HepG2 (cell line): ENCODE results near the gene COG5. TPM values are rescaled to one million over a fixed set of nuclear protein-coding genes. Genes with fewer than 3 reads are reported as not detected.

ENCODE experiments used
- ATAC-seq: fragments of 200-7000 bp; cut with Tn5 transposase; 3 replicates; pipeline ENCODE4 v1.9.1; 2020; ENCODE audit warnings: mild to moderate bottlenecking, moderate library complexity
- BruUV-seq: library from RNA; stranded (reverse); fragments of 400-500 nt; replicated peaks from 2 replicates; lab custom pipeline; 2021; lab: Mats Ljungman, UMichigan
- CTCF ChIA-PET: fragments of 300-600 bp; formaldehyde crosslinking; extraction: SDS; loops from one replicate; lab custom pipeline; 2021; ENCODE audit warnings: low total read pairs, inconsistent platforms, low intra/inter-chr PET ratio; lab: Yijun Ruan, JAX
- POLR2A ChIA-PET: fragments of 350-600 bp; sonication (Branson Sonifier 250); formaldehyde crosslinking; loops from one replicate; lab custom pipeline; 2020; ENCODE audit warnings: antibody characterized with exemption, inconsistent platforms; lab: Yijun Ruan, JAX
- DNase-seq: peaks from one replicate; pipeline ENCODE4 v3.0.0-alpha.2; 2015; ENCODE audit warnings: low spot score
- FAIRE-seq: peaks from 3 replicates; lab custom pipeline; 2011; peaks lifted over from hg19 to GRCh38; lab: Jason Lieb, UNC
- H2AFZ ChIP-seq: one replicate; pipeline ENCODE4 v1.6.1; 2011; ENCODE audit warnings: low read length, inconsistent platforms
- H3K27ac ChIP-seq: fragments of 300-600 bp; 3 replicates; pipeline ENCODE4 v1.8.0; 2011; ENCODE audit warnings: mixed run types, mild to moderate bottlenecking, mixed read lengths, low read length, inconsistent platforms; ENCODE audit not compliant: insufficient read depth; ENCODE audit errors: extremely low read length
- H3K27me3 ChIP-seq, 2 experiments: fragments of 200-600 bp in 1 of 2; 2 replicates in 1 of 2; 3 replicates in 1 of 2; pipeline versions ENCODE4 v1.6.0 to v1.8.0; 2011; ENCODE audit warnings: low read length in 2 of 2, mild to moderate bottlenecking in 2 of 2, moderate library complexity in 2 of 2, inconsistent platforms in 1 of 2; ENCODE audit not compliant: insufficient read depth in 2 of 2, control insufficient read depth in 1 of 2
- H3K36me3 ChIP-seq, 2 experiments: fragments of 200-600 bp in 1 of 2; replicated peaks in 1 of 2; 2 replicates in 1 of 2; 3 replicates in 1 of 2; pipeline versions ENCODE4 v1.5.1 to v1.8.0; 2011; ENCODE audit warnings: low read length in 2 of 2, inconsistent platforms in 1 of 2; ENCODE audit not compliant: insufficient read depth in 2 of 2, control insufficient read depth in 1 of 2
- H3K4me1 ChIP-seq: 2 replicates; pipeline ENCODE4 v1.5.1; 2012; ENCODE audit warnings: low read length, inconsistent platforms; ENCODE audit not compliant: insufficient read depth
- H3K4me2 ChIP-seq: 2 replicates; pipeline ENCODE4 v1.6.0; 2011; ENCODE audit warnings: low read depth, low read length, inconsistent platforms
- H3K4me3 ChIP-seq, 3 experiments: fragments of 200-600 bp in 1 of 3; sonication (generic), shearing (Covaris generic) in 1 of 3; replicated peaks in 1 of 3; 2 replicates each; pipeline ENCODE4 v1.5.1; 2011 to 2016; ENCODE audit warnings: low read length in 3 of 3, inconsistent platforms in 2 of 3, low read depth in 2 of 3, mild to moderate bottlenecking in 2 of 3, control low read depth in 1 of 3, mixed read lengths in 1 of 3; ENCODE audit not compliant: insufficient read depth in 1 of 3
- H3K79me2 ChIP-seq: one replicate; pipeline ENCODE4 v1.6.1; 2011; ENCODE audit warnings: low read length, inconsistent platforms; ENCODE audit not compliant: insufficient read depth
- H3K9ac ChIP-seq: 2 replicates; pipeline ENCODE4 v1.6.0; 2011; ENCODE audit warnings: mild to moderate bottlenecking, low read depth, low read length, inconsistent platforms; ENCODE audit not compliant: insufficient read depth
- H3K9me3 ChIP-seq: 2 replicates; pipeline ENCODE4 v1.5.1; 2012; ENCODE audit warnings: mild to moderate bottlenecking, low read length
- H4K20me1 ChIP-seq: 2 replicates; pipeline ENCODE4 v1.6.0; 2011; ENCODE audit warnings: inconsistent platforms, mild to moderate bottlenecking, low read length, moderate library complexity; ENCODE audit not compliant: insufficient read depth
- CC2D1A ChIP-seq: sonication (generic); formaldehyde crosslinking; IDR thresholded peaks from 2 replicates; pipeline ENCODE4 v1.8.1; 2023; ENCODE audit warnings: mild to moderate bottlenecking, missing genetic modification reagents
- GATAD1 ChIP-seq: IDR thresholded peaks from 2 replicates; pipeline ENCODE4 v1.6.1; 2016; ENCODE audit warnings: missing genetic modification reagents, missing compliant biosample characterization
- IKZF1 ChIP-seq: fragments of 450-650 bp; IDR thresholded peaks from 2 replicates; pipeline ENCODE4 v1.7.1; 2016
- JUN ChIP-seq: sonication (generic); formaldehyde crosslinking; IDR thresholded peaks from 2 replicates; pipeline ENCODE4 v1.4.0; 2020; ENCODE audit warnings: mild to moderate bottlenecking, missing genetic modification reagents
- NAIF1 ChIP-seq: sonication (generic); formaldehyde crosslinking; IDR thresholded peaks from 2 replicates; pipeline ENCODE4 v1.5.0; 2020; ENCODE audit warnings: mild to moderate bottlenecking, missing genetic modification reagents, borderline replicate concordance
- XRCC5 ChIP-seq: fragments of 200-400 bp; formaldehyde crosslinking; optimal IDR thresholded peaks from 2 replicates; pipeline ENCODE3; 2017; ENCODE audit warnings: mild to moderate bottlenecking, low read length
- ZNF18 ChIP-seq: sonication (generic); formaldehyde crosslinking; IDR thresholded peaks from 2 replicates; pipeline ENCODE4 v1.8.0; 2022; ENCODE audit warnings: mild to moderate bottlenecking, missing genetic modification reagents; ENCODE audit not compliant: insufficient replicate concordance
- ZNF367 ChIP-seq: sonication (generic); formaldehyde crosslinking; IDR thresholded peaks from 2 replicates; pipeline ENCODE4 v1.4.0; 2020; ENCODE audit warnings: missing genetic modification reagents, borderline replicate concordance
- ZNF703 ChIP-seq: sonication (generic); formaldehyde crosslinking; IDR thresholded peaks from 2 replicates; pipeline ENCODE4 v1.5.1; 2020; ENCODE audit warnings: missing genetic modification reagents, mild to moderate bottlenecking, moderate library complexity, borderline replicate concordance
- WGBS: methylation state at CpG from one replicate; pipeline ENCODE4 v1.1.6; 2017; ENCODE audit warnings: low lambda C conversion rate; 5-methylcytosine and 5-hydroxymethylcytosine counted together
- in situ Hi-C: cut with HindIII; loops from 2 replicates; pipeline ENCODE4 v1.10.0; 2017; ENCODE audit warnings: low pct_unique_long_range_greater_than_20kb; ENCODE audit not compliant: extremely low pct_ligation_motif_present
- intact Hi-C: fragments of 100-400 bp; cut with micrococcal nuclease; formaldehyde crosslinking; loops from one replicate; pipeline ENCODE4 v1.10.0; 2022; ENCODE audit not compliant: unreplicated experiment
- polyA plus RNA-seq, 8 experiments: library from polyadenylated mRNA; depleted of rRNA in 3 of 8; stranded (reverse) in 7 of 8; unstranded in 1 of 8; fragments of >200 nt; fragmentation: Illumina TruSeq in 4 of 8; extraction: Trizol in 4 of 8; gene quantifications; 2 replicates each; pipeline versions ENCODE4 v1.2.1 to v1.2.3, GENCODE V29; 2011 to 2016; ENCODE audit warnings: low read depth in 4 of 8, missing spikeins in 1 of 8, mixed read lengths in 1 of 8; ENCODE audit not compliant: insufficient read depth in 1 of 8
- total RNA-seq, 5 experiments: library from RNA; depleted of rRNA; stranded (reverse); fragments of >200 nt; fragmentation: Illumina TruSeq; extraction: Trizol; gene quantifications; 2 replicates each; pipeline ENCODE4 v1.2.3, GENCODE V29; 2016; ENCODE audit warnings: low read depth in 1 of 5
- TF ChIP-seq, protein P1 (sequence below): sonication (generic); formaldehyde crosslinking; IDR thresholded peaks from 2 replicates; pipeline ENCODE4 v1.8.0; 2022; ENCODE audit warnings: missing genetic modification reagents, mild to moderate bottlenecking, moderate library complexity, borderline replicate concordance

The COG5 gene
- total and polyA plus RNA-seq, 2 of the 13 experiments (the other 11 are each of a cell fraction or from before 2014, with no cell fraction given), result 20.4 to 31.3 TPM

GRCh38 chr7:107474104-107474521 lies 89.6 kb downstream of the COG5 start (continued):
- TF ChIP-seq ZNF703 (CRISPR knock-in tag), result no peak
- TF ChIP-seq, protein P1, sequence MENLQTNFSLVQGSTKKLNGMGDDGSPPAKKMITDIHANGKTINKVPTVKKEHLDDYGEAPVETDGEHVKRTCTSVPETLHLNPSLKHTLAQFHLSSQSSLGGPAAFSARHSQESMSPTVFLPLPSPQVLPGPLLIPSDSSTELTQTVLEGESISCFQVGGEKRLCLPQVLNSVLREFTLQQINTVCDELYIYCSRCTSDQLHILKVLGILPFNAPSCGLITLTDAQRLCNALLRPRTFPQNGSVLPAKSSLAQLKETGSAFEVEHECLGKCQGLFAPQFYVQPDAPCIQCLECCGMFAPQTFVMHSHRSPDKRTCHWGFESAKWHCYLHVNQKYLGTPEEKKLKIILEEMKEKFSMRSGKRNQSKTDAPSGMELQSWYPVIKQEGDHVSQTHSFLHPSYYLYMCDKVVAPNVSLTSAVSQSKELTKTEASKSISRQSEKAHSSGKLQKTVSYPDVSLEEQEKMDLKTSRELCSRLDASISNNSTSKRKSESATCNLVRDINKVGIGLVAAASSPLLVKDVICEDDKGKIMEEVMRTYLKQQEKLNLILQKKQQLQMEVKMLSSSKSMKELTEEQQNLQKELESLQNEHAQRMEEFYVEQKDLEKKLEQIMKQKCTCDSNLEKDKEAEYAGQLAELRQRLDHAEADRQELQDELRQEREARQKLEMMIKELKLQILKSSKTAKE (CRISPR knock-in tag), result no peak
- TF ChIP-seq ZNF367 (CRISPR knock-in tag), result no peak
- TF ChIP-seq CC2D1A (CRISPR knock-in tag), result no peak
- TF ChIP-seq GATAD1 (CRISPR knock-in tag), result no peak

GRCh38 chr7:107472116-107472515 lies 91.6 kb downstream of the COG5 start:
- WGBS, result 93% methylated on average over 3 of the region's 3 CpGs
- H3K9ac ChIP-seq, result no peak overlapping the region
- TF ChIP-seq JUN (CRISPR knock-in tag) (no peak), NAIF1 (CRISPR knock-in tag) (no peak), ZNF18 (CRISPR knock-in tag) (no peak), XRCC5 (no peak), IKZF1 (no peak)
- no peaks in the 10 kb centered on the region for H3K9me3 ChIP-seq
- H3K27ac ChIP-seq, result no peak overlapping the region
- no peaks in the 10 kb centered on the region for H3K4me1 ChIP-seq
- in situ Hi-C loops, result loop anchor here (25.0 kb wide), 1 partner anchor 390 kb away; no protein-coding TSS in a partner anchor
- no peak for FAIRE-seq
- DNase-seq, result no peak
- ATAC-seq, result no peak
- no peak overlapping the region for H3K4me3 ChIP-seq
- ChIA-PET CTCF (no interaction called here), POLR2A (no interaction called here)
- H3K27me3 ChIP-seq, result no peaks in the 10 kb centered on the region
- intact Hi-C loops, result no loop called here
- H2AFZ ChIP-seq, result no peak overlapping the region
- H3K36me3 ChIP-seq, result no peaks in the 10 kb centered on the region
- no peak overlapping the region for H3K4me2 ChIP-seq
- no peaks in the 10 kb centered on the region for H3K79me2 ChIP-seq
- no peaks in the 10 kb centered on the region for H4K20me1 ChIP-seq
- no TSS peak for BruUV-seq
